Activated CD8-positive, alpha-beta memory T cell treated with anti-CD3 and anti-CD28 coated beads for 48 hours (primary cell): ENCODE results near the gene KIAA0232.
"Not testable (repeated sequence)": the region's sequence is repeated elsewhere in the genome, so short reads cannot be mapped to it uniquely, and the experiment has no call there.

Experiments used
- DNase-seq, 3 experiments: peaks; one replicate each; pipeline ENCODE4 v3.0.0-alpha.2; 2020; ENCODE audit warnings: low read depth in 2 of 3, low spot score in 2 of 3

Gene KIAA0232

GRCh38 chr4:6775746-6776145 is 6.8 kb upstream of the KIAA0232 start:
- DNase-seq = no peak

- DNase-seq = no peak
Observed at GRCh38 chr4:6776920-6777635, 5.4 kb upstream of the KIAA0232 start.

- DNase-seq = no peak
Observed at GRCh38 chr4:6777636-6778281, 4.8 kb upstream of the KIAA0232 start.

DNA sequence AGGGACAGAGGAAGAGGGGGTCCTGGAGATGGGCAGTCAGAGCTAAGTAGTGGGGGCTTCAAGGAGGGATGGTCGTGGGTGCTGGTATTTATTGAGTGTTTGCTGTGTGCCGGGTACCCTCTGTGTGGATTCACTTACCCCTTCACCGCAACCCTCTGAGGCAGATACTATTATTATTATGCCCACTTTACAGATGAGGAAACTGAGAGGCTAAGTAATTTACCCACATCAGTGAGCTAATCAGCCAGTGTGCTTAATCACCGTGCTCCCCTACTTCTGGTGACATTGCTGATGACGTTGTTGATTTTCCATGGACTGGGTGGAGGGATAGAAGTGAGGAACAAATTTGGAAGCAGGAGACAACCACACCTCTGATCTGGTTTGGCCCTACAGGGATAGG is 4.1 kb upstream of the KIAA0232 start:
- DNase-seq = no peak

DNA sequence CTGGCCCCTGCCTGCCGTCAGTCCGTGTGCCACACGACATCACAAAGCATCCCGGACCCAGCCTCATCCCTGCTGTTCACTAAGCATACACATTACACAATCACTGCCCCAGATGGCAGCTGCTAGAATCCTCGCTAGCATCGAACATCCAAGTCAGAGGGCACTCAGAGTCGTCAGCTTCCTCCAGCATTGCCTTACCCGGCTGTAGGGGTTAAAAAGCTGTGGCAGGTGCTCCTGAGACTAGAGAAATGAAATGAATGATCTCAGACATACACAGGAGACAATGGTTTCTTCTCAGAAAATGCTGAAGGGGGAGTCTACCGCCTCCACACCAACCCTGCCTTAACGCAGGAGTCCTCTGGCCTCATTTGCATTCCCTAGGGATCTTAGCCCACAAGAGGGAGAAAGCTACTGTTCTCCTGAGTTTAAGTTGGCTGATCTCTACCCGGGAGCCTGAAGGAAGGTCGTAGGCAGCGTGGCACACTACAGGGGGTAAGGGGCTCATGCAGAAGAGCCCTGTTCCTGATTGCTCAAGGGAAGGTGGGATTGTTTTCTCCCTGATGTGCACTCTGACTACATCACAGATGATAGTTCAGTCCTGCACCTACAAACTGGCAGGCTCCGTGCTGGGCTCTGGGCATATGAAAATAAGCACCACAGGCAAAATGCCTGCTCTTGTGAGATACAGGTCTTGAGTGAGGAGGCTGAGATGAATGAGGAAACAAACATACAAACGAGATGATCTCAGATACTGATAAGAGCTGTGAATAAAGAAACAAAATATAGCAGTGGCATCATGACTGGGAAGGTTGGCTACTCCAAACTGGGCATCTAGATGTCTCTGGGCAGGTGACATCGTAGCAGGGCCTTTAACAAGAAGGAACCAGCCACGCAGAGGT is 2.6 kb upstream of the KIAA0232 start:
- no peak for DNase-seq

- DNase-seq = no peak
Observed at GRCh38 chr4:6781113-6781512, 1.4 kb upstream of the KIAA0232 start.

DNA sequence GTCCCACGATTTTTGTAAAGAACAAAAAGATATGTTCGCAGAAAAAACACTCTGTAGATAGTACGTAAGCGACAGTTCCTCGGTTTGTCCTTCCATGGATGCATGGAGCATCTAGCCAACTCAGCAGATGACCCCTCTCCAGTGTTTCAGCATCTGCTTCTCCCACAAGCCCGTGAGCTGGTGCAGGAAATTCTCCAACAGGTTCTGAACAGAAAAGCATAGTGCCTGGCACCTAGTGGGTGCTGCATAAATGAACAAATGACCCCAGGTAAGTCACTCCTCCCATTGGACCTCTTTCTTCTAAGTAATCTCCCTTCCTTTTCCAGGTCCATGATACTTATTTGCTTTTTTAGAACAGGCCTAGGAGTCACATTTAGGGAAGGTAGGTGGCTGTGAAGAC is 966 bp upstream of the KIAA0232 start:
- DNase-seq = no peak

DNA sequence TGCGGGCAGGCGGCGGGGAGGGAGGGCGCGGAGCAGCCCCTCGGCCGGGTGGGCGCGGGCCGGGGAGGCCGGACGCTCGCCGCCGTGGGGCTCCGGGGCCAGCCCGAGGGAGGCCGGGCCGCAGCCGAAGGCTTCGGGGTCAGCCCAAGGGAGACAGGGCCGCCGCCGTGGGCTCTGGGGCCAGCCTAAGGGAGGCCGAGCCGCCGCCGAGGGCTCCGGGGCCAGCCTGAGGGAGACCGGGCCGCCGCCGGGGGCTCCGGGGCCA is 251 bp downstream of the KIAA0232 start:
- DNase-seq = no peak

DNA sequence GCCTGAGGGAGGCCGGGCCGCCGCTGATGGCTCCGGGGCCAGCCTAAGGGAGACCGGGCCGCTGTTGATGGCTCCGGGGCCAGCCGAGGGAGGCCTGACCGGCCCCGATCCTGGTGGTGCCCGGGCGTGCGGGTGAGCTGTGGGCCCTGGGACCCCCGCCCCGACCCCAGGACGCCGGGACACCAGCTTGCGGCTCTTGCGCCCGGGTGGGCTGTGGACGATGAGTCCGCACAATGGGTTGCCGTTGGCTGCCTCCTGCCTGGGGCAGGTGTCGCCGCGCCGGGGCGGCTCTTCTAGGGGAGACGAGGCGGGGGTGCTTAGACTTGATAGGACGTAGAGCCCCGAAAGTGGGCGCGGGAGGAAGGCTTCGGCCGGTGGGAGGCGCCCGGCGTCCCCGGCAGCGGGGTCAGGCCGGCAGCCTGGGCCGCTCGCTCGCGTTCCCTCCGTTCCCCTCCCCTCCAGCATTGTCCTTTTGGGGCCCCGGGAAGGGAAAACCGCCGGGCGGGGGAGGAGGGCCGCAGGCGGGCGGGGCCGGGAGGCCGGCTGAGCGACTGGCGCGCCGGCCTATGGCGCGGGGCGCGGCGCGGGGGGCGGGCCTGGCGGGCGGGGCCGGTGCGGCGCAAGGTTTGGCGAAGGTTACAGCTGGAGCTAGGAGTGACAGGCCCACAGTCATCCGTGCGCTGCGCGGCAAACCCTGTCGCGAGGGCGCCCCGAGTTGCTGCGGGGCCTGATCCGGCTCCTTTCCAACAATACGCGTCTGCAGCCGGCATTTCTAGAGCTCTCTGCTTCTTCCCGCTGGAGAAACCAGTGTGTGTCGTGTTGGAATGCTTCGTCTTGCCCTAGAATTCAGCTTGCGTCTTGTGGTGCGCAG is 819 bp downstream of the KIAA0232 start:
- DNase-seq = peak; percentile 67 to 91 (median 70)

- no peak for DNase-seq
Observed at GRCh38 chr4:6785572-6785925, 3.0 kb downstream of the KIAA0232 start.

DNA sequence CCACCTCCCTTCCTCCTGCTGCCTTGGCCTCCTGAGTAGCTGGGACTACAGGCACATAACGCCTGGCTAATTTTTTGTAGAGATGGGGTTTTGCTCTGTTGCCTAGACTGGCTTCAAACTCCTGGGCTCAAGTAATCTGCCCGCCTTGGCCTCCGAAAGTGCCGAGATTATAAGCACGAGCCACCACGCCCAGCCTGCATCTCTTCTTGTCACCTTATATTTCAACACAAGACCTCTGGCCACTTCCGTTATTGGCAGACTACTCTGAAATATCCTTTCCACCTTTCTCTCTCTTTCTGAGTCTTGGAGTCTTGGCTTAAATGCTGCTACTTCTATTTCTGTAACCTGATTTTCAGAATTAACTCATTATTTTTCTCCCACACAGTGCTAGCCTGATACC is 5.6 kb downstream of the KIAA0232 start:
- no peak for DNase-seq

GRCh38 chr4:6791245-6791644 is 8.7 kb downstream of the KIAA0232 start:
- DNase-seq = not testable (repeated sequence)

- not testable (repeated sequence) for DNase-seq
Observed at GRCh38 chr4:6791796-6792195, 9.3 kb downstream of the KIAA0232 start.

DNA sequence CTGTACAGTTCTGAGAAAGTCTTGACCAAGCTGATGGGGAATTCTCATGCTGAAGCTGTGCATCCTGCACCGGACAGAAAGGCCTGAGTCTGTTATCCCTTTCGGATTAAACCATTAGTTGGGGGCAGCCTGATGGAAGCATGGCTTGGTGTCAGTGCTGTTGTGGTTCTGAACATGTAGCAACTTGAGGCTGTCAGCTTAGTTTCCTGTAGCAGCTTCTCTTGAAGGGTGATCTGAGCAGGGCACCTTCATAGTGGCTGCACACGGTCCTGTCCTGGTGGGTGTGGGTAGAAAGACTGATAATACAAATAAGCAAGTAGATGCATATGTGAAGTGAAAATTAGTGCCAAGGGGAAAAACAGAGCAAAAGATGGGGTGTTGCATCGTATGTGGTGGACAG is 11.7 kb downstream of the KIAA0232 start:
- DNase-seq = no peak

GRCh38 chr4:6795821-6796220 is 13.3 kb downstream of the KIAA0232 start:
- no peak for DNase-seq

- DNase-seq = not testable (repeated sequence)
Observed at GRCh38 chr4:6797368-6797767, 14.8 kb downstream of the KIAA0232 start.

DNA sequence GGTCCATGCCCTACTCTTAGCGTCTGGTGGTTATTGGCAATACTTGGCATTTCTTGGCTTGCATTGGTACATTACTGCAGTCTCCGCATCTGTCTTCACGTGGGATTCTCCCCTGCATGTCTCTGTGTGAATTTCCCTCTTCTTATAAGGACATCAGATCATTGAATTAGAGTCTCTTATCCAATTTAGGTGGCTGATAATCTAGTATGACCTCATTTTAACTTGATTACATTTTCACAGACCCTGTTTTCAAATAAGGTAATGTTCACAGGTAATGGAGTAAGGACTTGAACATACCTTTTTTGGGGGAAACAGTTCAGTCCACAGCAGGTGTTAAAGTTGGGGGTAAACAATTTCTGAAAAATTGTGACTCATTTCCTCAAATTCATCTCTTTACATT is 16.6 kb downstream of the KIAA0232 start:
- no peak for DNase-seq

DNA sequence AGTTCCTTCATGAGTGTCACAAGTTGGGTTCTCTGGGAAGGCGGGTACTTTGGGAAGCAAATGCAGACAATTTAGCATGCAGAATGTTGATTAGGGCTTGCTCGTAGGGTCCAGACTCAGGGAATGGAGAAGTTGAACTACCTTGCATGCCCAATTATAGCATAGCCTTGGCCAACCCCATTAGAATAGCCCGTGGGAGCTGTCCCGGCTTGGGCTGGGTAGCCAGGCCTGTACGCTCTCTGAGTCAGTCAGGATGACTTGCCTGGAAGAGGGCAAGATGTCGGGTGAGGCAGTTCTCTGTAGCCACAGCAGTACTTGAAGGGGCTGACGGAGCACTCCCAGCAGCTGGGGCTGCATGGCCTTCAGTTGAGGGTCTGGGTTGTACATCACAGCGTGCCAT is 19.5 kb downstream of the KIAA0232 start:
- DNase-seq = no peak

- DNase-seq = no peak
Observed at GRCh38 chr4:6802626-6803025, 20.1 kb downstream of the KIAA0232 start.

DNA sequence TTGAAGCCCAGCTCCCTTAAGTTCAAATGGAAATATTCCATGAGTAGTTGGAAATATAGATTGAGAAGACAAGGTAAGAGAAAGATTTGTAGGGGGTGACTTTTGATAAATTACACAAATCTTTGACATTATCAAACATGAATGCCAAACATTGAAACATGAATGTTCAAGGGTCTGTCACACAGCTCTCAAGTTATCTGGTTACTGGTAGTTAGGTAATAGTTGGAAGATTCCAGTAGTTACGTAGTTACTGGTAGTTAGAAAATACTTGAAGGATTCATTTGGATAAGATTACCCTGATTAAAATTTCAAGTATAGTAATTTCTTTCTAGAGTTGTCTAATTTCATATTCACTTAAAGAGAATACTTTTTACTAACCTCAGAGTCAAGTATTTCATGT is 20.7 kb downstream of the KIAA0232 start:
- no peak for DNase-seq

DNA sequence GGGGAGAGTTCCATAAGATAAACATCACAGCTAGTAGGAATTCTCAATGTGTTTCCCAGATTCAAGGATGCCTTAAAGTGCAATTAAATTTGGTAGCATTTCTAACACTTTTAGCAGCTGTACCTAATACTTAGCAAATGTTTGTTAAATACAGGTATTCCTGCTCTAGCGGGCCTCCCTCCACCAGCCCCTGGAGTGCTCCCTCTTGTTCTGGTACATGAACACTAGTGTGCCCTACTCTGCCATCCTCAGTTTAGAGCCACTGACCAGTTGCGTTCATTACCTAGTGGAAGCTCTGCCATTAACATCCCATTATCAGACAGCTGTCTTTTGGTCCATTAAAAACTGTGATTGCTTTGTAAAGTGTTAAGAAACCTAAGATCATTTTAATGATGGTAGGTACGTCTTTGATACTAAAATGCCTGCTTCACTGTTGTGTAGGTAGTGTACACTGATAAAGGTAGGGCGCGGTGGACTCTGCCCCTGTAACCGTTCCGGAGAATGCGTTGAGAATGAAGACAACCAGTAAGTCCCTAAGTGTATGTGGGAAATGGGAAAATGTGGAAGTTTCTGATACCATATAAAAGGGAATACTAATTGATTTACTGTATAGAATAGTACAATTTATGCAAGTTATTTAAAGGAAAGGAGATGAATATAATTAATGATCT is 21.7 kb downstream of the KIAA0232 start:
- no peak for DNase-seq
